K562 (cell line): ENCODE measurements around the gene CYYR1. TPM values are rescaled to one million over a fixed set of nuclear protein-coding genes. Genes with fewer than 3 reads are reported as not detected.

Source experiments
- ATAC-seq: fragments of 200-7000 bp; cut with Tn5 transposase; 3 replicates; pipeline ENCODE4 v1.9.1; 2020; ENCODE audit warnings: moderate library complexity
- BruUV-seq: library from RNA; stranded (reverse); fragments of 400-500 nt; replicated peaks from 2 replicates; lab custom pipeline; 2021; lab: Mats Ljungman, UMichigan
- CTCF ChIA-PET: fragments of 300-600 bp; formaldehyde crosslinking; extraction: SDS; loops from one replicate; lab custom pipeline; 2021; ENCODE audit warnings: low intra/inter-chr PET ratio; lab: Yijun Ruan, JAX
- POLR2A ChIA-PET: fragments of 300-600, 350-650 bp; sonication (Branson Sonifier 250); formaldehyde crosslinking; extraction: SDS; loops from one replicate; lab custom pipeline; 2021; ENCODE audit warnings: antibody characterized with exemption, inconsistent platforms; lab: Yijun Ruan, JAX
- DNase-seq, 4 experiments: peaks; one replicate each; pipeline versions ENCODE4 v3.0.0 to v3.0.0-alpha.2; 2011 to 2018; ENCODE audit warnings: low spot score in 3 of 4, mixed read lengths in 3 of 4; ENCODE audit errors: extremely low read depth in 1 of 4
- FAIRE-seq: peaks from 2 replicates; lab custom pipeline; 2011; peaks lifted over from hg19 to GRCh38; lab: Jason Lieb, UNC
- H2AFZ ChIP-seq: 2 replicates; pipeline ENCODE4 v1.6.0; 2011; ENCODE audit warnings: low read depth, low read length, control low read depth, inconsistent platforms
- H3K27ac ChIP-seq: fragments of 200-600 bp; 3 replicates; pipeline ENCODE4 v1.8.0; 2011; ENCODE audit warnings: low read depth, mild to moderate bottlenecking, control low read depth, inconsistent platforms, low read length, moderate library complexity, mixed read lengths; ENCODE audit errors: extremely low read depth
- H3K27me3 ChIP-seq, 2 experiments: fragments of 300-600 bp in 1 of 2; 2 replicates in 1 of 2; 3 replicates in 1 of 2; pipeline versions ENCODE4 v1.6.0 to v1.8.0; 2011; ENCODE audit warnings: inconsistent platforms in 2 of 2, low read length in 2 of 2, mild to moderate bottlenecking in 1 of 2, mixed read lengths in 1 of 2, moderate library complexity in 1 of 2; ENCODE audit not compliant: control insufficient read depth in 2 of 2, insufficient read depth in 2 of 2
- H3K36me3 ChIP-seq: fragments of 300-600 bp; 3 replicates; pipeline ENCODE4 v1.8.0; 2011; ENCODE audit warnings: mild to moderate bottlenecking, low read length, inconsistent platforms; ENCODE audit not compliant: control insufficient read depth, insufficient read depth
- H3K4me1 ChIP-seq, 2 experiments: fragments of 200-600 bp in 1 of 2; replicated peaks in 1 of 2; 2 replicates in 1 of 2; 3 replicates in 1 of 2; pipeline versions ENCODE4 v1.5.1 to v1.8.0; 2011; ENCODE audit warnings: inconsistent platforms in 2 of 2, low read length in 2 of 2, mild to moderate bottlenecking in 1 of 2, mixed read lengths in 1 of 2, moderate library complexity in 1 of 2; ENCODE audit not compliant: control insufficient read depth in 2 of 2, insufficient read depth in 2 of 2
- H3K4me2 ChIP-seq: 2 replicates; pipeline ENCODE4 v1.6.1; 2011; ENCODE audit warnings: low read length, control low read depth, inconsistent platforms, mixed read lengths; ENCODE audit not compliant: insufficient read depth
- H3K4me3 ChIP-seq: fragments of 200-600 bp; sonication (generic), shearing (Covaris generic); 2 replicates; pipeline ENCODE4 v1.5.1; 2016; ENCODE audit warnings: control low read depth, inconsistent platforms
- H3K79me2 ChIP-seq: fragments of 200-600 bp; 3 replicates; pipeline ENCODE4 v1.8.0; 2011; ENCODE audit warnings: low read length, inconsistent platforms; ENCODE audit not compliant: control insufficient read depth, insufficient read depth
- H3K9ac ChIP-seq, 2 experiments: 2 replicates each; pipeline versions ENCODE4 v1.6.0 to v1.6.1; 2011; ENCODE audit warnings: low read depth in 2 of 2, low read length in 2 of 2, control low read depth in 1 of 2, inconsistent platforms in 1 of 2, mild to moderate bottlenecking in 1 of 2, mixed read lengths in 1 of 2; ENCODE audit not compliant: insufficient read depth in 1 of 2
- H3K9me1 ChIP-seq: one replicate; pipeline ENCODE4 v1.6.0; 2011; ENCODE audit warnings: inconsistent platforms, mild to moderate bottlenecking, low read length, moderate library complexity; ENCODE audit not compliant: control insufficient read depth, insufficient read depth
- H3K9me3 ChIP-seq: replicated peaks from 2 replicates; pipeline ENCODE4 v1.5.1; 2011; ENCODE audit warnings: low read depth, low read length, inconsistent platforms; ENCODE audit not compliant: control insufficient read depth, insufficient read depth
- H4K20me1 ChIP-seq: replicated peaks from 2 replicates; pipeline ENCODE4 v1.6.1; 2011; ENCODE audit warnings: low read length, inconsistent platforms, mixed read lengths; ENCODE audit not compliant: control insufficient read depth, insufficient read depth
- C11orf30 ChIP-seq: fragments of 450-650 bp; IDR thresholded peaks from 2 replicates; pipeline ENCODE4 v1.6.1; 2016; ENCODE audit warnings: low read depth, mild to moderate bottlenecking
- FOXA3 ChIP-seq, 2 experiments: fragments of 450-650 bp in 1 of 2; sonication (generic) in 1 of 2; formaldehyde crosslinking; IDR thresholded peaks in 1 of 2; conservative IDR thresholded peaks in 1 of 2; 2 replicates each; pipeline versions ENCODE4 v1.4.0 to v1.8.0; 2020 to 2022; ENCODE audit warnings: mild to moderate bottlenecking in 2 of 2, missing genetic modification reagents in 1 of 2
- FOXK2 ChIP-seq, 2 experiments: fragments of 450-650 bp; IDR thresholded peaks in 1 of 2; conservative IDR thresholded peaks in 1 of 2; 2 replicates each; pipeline ENCODE4 v1.6.1; 2016; ENCODE audit warnings: low read depth in 2 of 2, mild to moderate bottlenecking in 1 of 2
- HDAC1 ChIP-seq, 2 experiments: fragments of 450-650 bp; IDR thresholded peaks; 2 replicates each; pipeline ENCODE4 v1.6.1; 2016 to 2017; ENCODE audit warnings: inconsistent platforms in 1 of 2, mild to moderate bottlenecking in 1 of 2, moderate library complexity in 1 of 2
- HDAC2 ChIP-seq: fragments of 450-650 bp; IDR thresholded peaks from 2 replicates; pipeline ENCODE4 v1.6.1; 2016; ENCODE audit warnings: mild to moderate bottlenecking
- MYBL2 ChIP-seq, 2 experiments: fragments of 450-650 bp in 1 of 2; sonication (generic) in 1 of 2; formaldehyde crosslinking in 1 of 2; IDR thresholded peaks; 2 replicates each; pipeline versions ENCODE4 v1.6.1 to v1.8.1; 2017 to 2022; ENCODE audit warnings: borderline replicate concordance in 1 of 2, inconsistent platforms in 1 of 2, low read depth in 1 of 2, mild to moderate bottlenecking in 1 of 2, missing genetic modification reagents in 1 of 2, moderate library complexity in 1 of 2
- SAP30 ChIP-seq: fragments of 200-600 bp; sonication (generic); IDR thresholded peaks from 2 replicates; pipeline ENCODE4 v1.6.1; 2012; ENCODE audit warnings: borderline replicate concordance, low read depth, mild to moderate bottlenecking, moderate library complexity, low read length, control low read depth, inconsistent platforms; ENCODE audit not compliant: insufficient read depth, poor library complexity, severe bottlenecking
- SMARCE1 ChIP-seq: fragments of 450-650 bp; IDR thresholded peaks from 2 replicates; pipeline ENCODE4 v1.7.1; 2016; ENCODE audit warnings: mild to moderate bottlenecking
- ZBTB1 ChIP-seq: sonication (generic); formaldehyde crosslinking; IDR thresholded peaks from 2 replicates; pipeline ENCODE4 v1.8.1; 2023; ENCODE audit warnings: missing genetic modification reagents, low read depth, mild to moderate bottlenecking, borderline replicate concordance
- WGBS: fragments of 100-300 bp; shearing (Covaris generic); methylation state at CpG from one replicate; pipeline ENCODE4 v1.1.6; 2016; ENCODE audit warnings: low coverage, mixed read lengths; ENCODE audit not compliant: insufficient coverage; ENCODE audit errors: missing lambda C conversion rate; 5-methylcytosine and 5-hydroxymethylcytosine counted together
- in situ Hi-C: fragments of 300-500 bp; cut with MboI; formaldehyde crosslinking; loops from 4 replicates; pipeline ENCODE4 v1.15.0; 2018; ENCODE audit warnings: inconsistent platforms, mixed read lengths
- intact Hi-C: fragments of 100-400 bp; cut with micrococcal nuclease; formaldehyde crosslinking; loops from 2 replicates; pipeline ENCODE4 v1.14.2; 2022
- polyA plus RNA-seq, 8 experiments: library from polyadenylated mRNA; depleted of rRNA in 4 of 8; stranded (reverse) in 5 of 8; unstranded in 3 of 8; fragments of >200 nt; fragmentation: Nextera tagmentation in 2 of 8; fragmentation: Illumina TruSeq in 1 of 8; extraction: Ambion mirVana in 2 of 8; extraction: Trizol in 1 of 8; gene quantifications; 2 replicates each; pipeline versions ENCODE4 v1.2.1 to v1.2.3, GENCODE V29; 2011 to 2014; ENCODE audit warnings: inconsistent platforms in 1 of 8, missing spikeins in 1 of 8
- total RNA-seq, 7 experiments: library from RNA; depleted of rRNA in 6 of 7; stranded (reverse); fragments of >200 nt in 6 of 7; fragmentation: Illumina TruSeq in 2 of 7; extraction: Trizol in 2 of 7; gene quantifications; 2 replicates each; pipeline versions ENCODE4 v1.2.1 to v1.2.3, GENCODE V29; 2011 to 2021; ENCODE audit warnings: low replicate concordance in 1 of 7
- TF ChIP-seq, protein P1 (sequence below): sonication (generic); formaldehyde crosslinking; IDR thresholded peaks from 2 replicates; pipeline ENCODE4 v1.8.0; 2022; ENCODE audit warnings: mild to moderate bottlenecking, missing genetic modification reagents
- TF ChIP-seq, protein P2 (sequence below), 2 experiments: fragments of 450-650 bp; conservative IDR thresholded peaks; 2 replicates each; pipeline ENCODE4 v1.6.1; 2017; ENCODE audit warnings: mild to moderate bottlenecking in 2 of 2, moderate library complexity in 2 of 2

Gene CYYR1
- total and polyA plus RNA-seq, 9 of the 15 experiments (the other 6 are each of a cell fraction or from before 2014, with no cell fraction given) = not detected

DNA sequence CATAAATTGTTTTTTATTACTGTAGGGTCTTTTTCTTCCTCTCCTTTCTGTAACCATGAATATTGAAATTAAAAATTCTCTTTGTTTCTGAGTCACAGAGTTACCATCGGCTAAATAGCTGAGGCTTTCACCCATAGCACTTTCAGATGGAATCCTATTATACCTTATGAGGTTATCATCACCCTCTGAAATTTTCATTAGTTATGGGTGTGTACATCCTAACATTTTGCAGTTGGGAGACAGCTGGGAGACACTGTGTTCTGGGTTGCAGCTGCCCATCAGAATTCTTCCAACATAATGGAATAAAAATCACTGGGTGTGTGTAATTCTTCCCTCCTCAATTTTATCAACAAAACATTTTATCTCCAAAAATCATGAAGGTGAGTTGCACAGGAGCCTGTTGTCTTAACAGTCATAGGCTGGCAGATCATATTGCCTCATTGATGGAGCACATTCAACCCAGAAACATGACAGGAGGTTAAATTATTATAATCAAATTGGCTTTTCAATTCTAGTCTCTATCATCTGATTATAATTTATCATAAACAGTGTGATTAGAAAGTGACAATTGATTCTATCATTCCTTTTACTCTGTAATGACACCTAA is 17.4 kb downstream of the CYYR1 start:
- Histone ChIP-seq H2AFZ (no peak overlapping the region), H3K9me3 (0 out of 2 replicates have a peak, but pooled peaks cover 2% of the 10 kb centered on the region), H3K4me2 (no peak overlapping the region), H3K4me1 (no peaks in the 10 kb centered on the region), H3K9ac (no peak overlapping the region), H3K27ac (no peak overlapping the region), H3K79me2 (no peaks in the 10 kb centered on the region)
- no TSS peak for BruUV-seq
- FAIRE-seq (no peak), ATAC-seq (no peak)
- in situ Hi-C loops = no loop called here
- TF ChIP-seq, protein P1, sequence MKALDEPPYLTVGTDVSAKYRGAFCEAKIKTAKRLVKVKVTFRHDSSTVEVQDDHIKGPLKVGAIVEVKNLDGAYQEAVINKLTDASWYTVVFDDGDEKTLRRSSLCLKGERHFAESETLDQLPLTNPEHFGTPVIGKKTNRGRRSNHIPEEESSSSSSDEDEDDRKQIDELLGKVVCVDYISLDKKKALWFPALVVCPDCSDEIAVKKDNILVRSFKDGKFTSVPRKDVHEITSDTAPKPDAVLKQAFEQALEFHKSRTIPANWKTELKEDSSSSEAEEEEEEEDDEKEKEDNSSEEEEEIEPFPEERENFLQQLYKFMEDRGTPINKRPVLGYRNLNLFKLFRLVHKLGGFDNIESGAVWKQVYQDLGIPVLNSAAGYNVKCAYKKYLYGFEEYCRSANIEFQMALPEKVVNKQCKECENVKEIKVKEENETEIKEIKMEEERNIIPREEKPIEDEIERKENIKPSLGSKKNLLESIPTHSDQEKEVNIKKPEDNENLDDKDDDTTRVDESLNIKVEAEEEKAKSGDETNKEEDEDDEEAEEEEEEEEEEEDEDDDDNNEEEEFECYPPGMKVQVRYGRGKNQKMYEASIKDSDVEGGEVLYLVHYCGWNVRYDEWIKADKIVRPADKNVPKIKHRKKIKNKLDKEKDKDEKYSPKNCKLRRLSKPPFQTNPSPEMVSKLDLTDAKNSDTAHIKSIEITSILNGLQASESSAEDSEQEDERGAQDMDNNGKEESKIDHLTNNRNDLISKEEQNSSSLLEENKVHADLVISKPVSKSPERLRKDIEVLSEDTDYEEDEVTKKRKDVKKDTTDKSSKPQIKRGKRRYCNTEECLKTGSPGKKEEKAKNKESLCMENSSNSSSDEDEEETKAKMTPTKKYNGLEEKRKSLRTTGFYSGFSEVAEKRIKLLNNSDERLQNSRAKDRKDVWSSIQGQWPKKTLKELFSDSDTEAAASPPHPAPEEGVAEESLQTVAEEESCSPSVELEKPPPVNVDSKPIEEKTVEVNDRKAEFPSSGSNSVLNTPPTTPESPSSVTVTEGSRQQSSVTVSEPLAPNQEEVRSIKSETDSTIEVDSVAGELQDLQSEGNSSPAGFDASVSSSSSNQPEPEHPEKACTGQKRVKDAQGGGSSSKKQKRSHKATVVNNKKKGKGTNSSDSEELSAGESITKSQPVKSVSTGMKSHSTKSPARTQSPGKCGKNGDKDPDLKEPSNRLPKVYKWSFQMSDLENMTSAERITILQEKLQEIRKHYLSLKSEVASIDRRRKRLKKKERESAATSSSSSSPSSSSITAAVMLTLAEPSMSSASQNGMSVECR (CRISPR knock-in tag) = no peak
- TF ChIP-seq MYBL2 (IDR thresholded peaks at IDR 0.05; ENCODE audit: low read depth) (no peak), MYBL2 (CRISPR knock-in tag; IDR thresholded peaks at IDR 0.05; ENCODE audit: borderline replicate concordance) (no peak), FOXK2 (conservative IDR thresholded peaks at IDR 0.05 in 1 of 2, IDR thresholded peaks at IDR 0.05 in 1 of 2; ENCODE audit: low read depth in 2 of 2) (no peak), SMARCE1 (no peak), ZBTB1 (no peak), C11orf30 (no peak), HDAC2 (no peak), SAP30 (no peak), HDAC1 (IDR thresholded peaks at IDR 0.05) (no peak), FOXA3 (CRISPR knock-in tag; conservative IDR thresholded peaks at IDR 0.05 in 1 of 2, IDR thresholded peaks at IDR 0.05 in 1 of 2) (no peak)
- TF ChIP-seq, protein P2, sequence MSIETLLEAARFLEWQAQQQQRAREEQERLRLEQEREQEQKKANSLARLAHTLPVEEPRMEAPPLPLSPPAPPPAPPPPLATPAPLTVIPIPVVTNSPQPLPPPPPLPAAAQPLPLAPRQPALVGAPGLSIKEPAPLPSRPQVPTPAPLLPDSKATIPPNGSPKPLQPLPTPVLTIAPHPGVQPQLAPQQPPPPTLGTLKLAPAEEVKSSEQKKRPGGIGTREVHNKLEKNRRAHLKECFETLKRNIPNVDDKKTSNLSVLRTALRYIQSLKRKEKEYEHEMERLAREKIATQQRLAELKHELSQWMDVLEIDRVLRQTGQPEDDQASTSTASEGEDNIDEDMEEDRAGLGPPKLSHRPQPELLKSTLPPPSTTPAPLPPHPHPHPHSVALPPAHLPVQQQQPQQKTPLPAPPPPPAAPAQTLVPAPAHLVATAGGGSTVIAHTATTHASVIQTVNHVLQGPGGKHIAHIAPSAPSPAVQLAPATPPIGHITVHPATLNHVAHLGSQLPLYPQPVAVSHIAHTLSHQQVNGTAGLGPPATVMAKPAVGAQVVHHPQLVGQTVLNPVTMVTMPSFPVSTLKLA (conservative IDR thresholded peaks at IDR 0.05) = no peak
- TF ChIP-seq, all 486 proteins: peak for 0
- Histone ChIP-seq H4K20me1 (no peaks in the 10 kb centered on the region), H3K9me1 (no peaks in the 10 kb centered on the region), H3K36me3 (no peaks in the 10 kb centered on the region), H3K4me3 (no peak overlapping the region), H3K27me3 (no peaks in the 10 kb centered on the region)
- ChIA-PET POLR2A (no interaction called here), CTCF (no interaction called here)
- no peak for DNase-seq
- WGBS = 0% methylated on average over 1 of the region's 1 CpG
- intact Hi-C loops = no loop called here
